ENCODE data around the gene SCAI. TPM values are rescaled to one million over a fixed set of nuclear protein-coding genes. Genes with fewer than 3 reads are reported as not detected.
"Not testable (repeated sequence)": the region's sequence is repeated elsewhere in the genome, so short reads cannot be mapped to it uniquely, and the experiment has no call there.

Gene SCAI
- polyA plus RNA-seq, 2 donors = 0.89 to 1.2 TPM

GRCh38 chr9:124964056-124964455 is 179.3 kb downstream of the SCAI start:
- H3K27me3 ChIP-seq (ENCODE audit: control insufficient read depth in 1 of 2, insufficient read depth in 2 of 2, low read length in 2 of 2) = no peaks in the 10 kb centered on the region
- no peak overlapping the region for H3K4me3 ChIP-seq (ENCODE audit: low read depth in 1 of 2, low read length in 2 of 2)
- H3K27ac ChIP-seq (ENCODE audit: low read depth in 2 of 2, low read length in 1 of 2) = no peak overlapping the region
- H3K9me3 ChIP-seq (ENCODE audit: control insufficient read depth in 2 of 2, insufficient read depth in 1 of 2, low read depth in 1 of 2, low read length in 1 of 2) = no peaks in the 10 kb centered on the region
- 78 to 90% methylated on average over 2 of the region's 2 CpGs for WGBS, 2 donors
- no peaks in the 10 kb centered on the region for H3K4me1 ChIP-seq (ENCODE audit: control insufficient read depth in 2 of 2, insufficient read depth in 2 of 2, low read length in 1 of 2)
- H3K36me3 ChIP-seq (ENCODE audit: control insufficient read depth in 2 of 2, insufficient read depth in 2 of 2, low read length in 1 of 2) = no peaks in the 10 kb centered on the region

GRCh38 chr9:124960409-124960752 is 182.9 kb downstream of the SCAI start:
- Histone ChIP-seq H3K4me1 (ENCODE audit: control insufficient read depth in 2 of 2, insufficient read depth in 2 of 2, low read length in 1 of 2) (no peaks in the 10 kb centered on the region), H3K4me3 (ENCODE audit: low read depth in 1 of 2, low read length in 2 of 2) (no peak overlapping the region), H3K9me3 (ENCODE audit: control insufficient read depth in 2 of 2, insufficient read depth in 1 of 2, low read depth in 1 of 2, low read length in 1 of 2) (no peaks in the 10 kb centered on the region), H3K27ac (ENCODE audit: low read depth in 2 of 2, low read length in 1 of 2) (no peak overlapping the region), H3K27me3 (ENCODE audit: control insufficient read depth in 1 of 2, insufficient read depth in 2 of 2, low read length in 2 of 2) (no peaks in the 10 kb centered on the region), H3K36me3 (ENCODE audit: control insufficient read depth in 2 of 2, insufficient read depth in 2 of 2, low read length in 1 of 2) (no peaks in the 10 kb centered on the region)
- 67 to 85% methylated on average over 2 of the region's 2 CpGs for WGBS, 2 donors

DNA sequence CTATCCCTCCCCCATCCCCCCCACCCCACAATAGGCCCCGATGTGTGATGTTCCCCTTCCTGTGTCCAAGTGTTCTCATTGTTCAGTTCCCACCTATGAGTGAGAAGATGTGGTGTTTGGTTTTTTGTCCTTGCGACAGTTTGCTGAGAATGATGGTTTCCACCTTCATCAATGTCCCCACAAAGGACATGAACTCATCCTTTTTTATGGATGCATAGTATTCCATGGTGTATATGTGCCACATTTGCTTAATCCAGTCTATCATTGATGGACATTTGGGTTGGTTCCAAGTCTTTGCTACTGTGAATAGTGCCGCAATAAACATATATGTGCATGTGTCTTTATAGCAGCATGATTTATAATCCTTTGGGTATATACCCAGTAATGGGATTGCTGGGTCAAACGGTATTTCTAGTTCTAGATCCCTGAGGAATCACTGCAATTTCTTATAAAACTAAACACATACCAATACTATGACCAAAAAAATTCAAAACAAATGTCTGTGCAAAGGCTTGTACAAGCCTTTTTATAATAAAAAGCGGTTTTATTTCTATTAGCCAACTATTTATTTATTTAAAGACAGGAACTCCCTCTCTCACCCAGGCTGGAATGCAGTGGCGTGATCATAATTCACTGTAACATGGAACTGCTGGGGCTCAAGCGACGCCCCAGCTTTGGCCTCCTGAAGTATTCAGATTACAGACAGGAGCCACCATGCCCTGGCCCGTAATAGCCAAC is 183.5 kb downstream of the SCAI start:
- not testable (repeated sequence) for H3K36me3 ChIP-seq (ENCODE audit: control insufficient read depth in 2 of 2, insufficient read depth in 2 of 2, low read length in 1 of 2); H3K27me3 ChIP-seq (ENCODE audit: control insufficient read depth in 1 of 2, insufficient read depth in 2 of 2, low read length in 2 of 2); H3K4me1 ChIP-seq (ENCODE audit: control insufficient read depth in 2 of 2, insufficient read depth in 2 of 2, low read length in 1 of 2); H3K9me3 ChIP-seq (ENCODE audit: control insufficient read depth in 2 of 2, insufficient read depth in 1 of 2, low read depth in 1 of 2, low read length in 1 of 2); H3K4me3 ChIP-seq (ENCODE audit: low read depth in 1 of 2, low read length in 2 of 2); H3K27ac ChIP-seq (ENCODE audit: low read depth in 2 of 2, low read length in 1 of 2)
- WGBS, 2 donors = 94 to 95% methylated on average over 9 of the region's 9 CpGs

- 77 to 100% methylated on average over 1 of the region's 1 CpG for WGBS, 2 donors
- no peaks in the 10 kb centered on the region for H3K9me3 ChIP-seq (ENCODE audit: control insufficient read depth in 2 of 2, insufficient read depth in 1 of 2, low read depth in 1 of 2, low read length in 1 of 2)
- H3K36me3 ChIP-seq (ENCODE audit: control insufficient read depth in 2 of 2, insufficient read depth in 2 of 2, low read length in 1 of 2) = no peaks in the 10 kb centered on the region
- H3K4me3 ChIP-seq (ENCODE audit: low read depth in 1 of 2, low read length in 2 of 2) = no peak overlapping the region
- H3K27ac ChIP-seq (ENCODE audit: low read depth in 2 of 2, low read length in 1 of 2) = no peak overlapping the region
- no peaks in the 10 kb centered on the region for H3K4me1 ChIP-seq (ENCODE audit: control insufficient read depth in 2 of 2, insufficient read depth in 2 of 2, low read length in 1 of 2)
- H3K27me3 ChIP-seq (ENCODE audit: control insufficient read depth in 1 of 2, insufficient read depth in 2 of 2, low read length in 2 of 2) = no peaks in the 10 kb centered on the region
Measured at GRCh38 chr9:124954255-124954654, 189.1 kb downstream of the SCAI start.

DNA sequence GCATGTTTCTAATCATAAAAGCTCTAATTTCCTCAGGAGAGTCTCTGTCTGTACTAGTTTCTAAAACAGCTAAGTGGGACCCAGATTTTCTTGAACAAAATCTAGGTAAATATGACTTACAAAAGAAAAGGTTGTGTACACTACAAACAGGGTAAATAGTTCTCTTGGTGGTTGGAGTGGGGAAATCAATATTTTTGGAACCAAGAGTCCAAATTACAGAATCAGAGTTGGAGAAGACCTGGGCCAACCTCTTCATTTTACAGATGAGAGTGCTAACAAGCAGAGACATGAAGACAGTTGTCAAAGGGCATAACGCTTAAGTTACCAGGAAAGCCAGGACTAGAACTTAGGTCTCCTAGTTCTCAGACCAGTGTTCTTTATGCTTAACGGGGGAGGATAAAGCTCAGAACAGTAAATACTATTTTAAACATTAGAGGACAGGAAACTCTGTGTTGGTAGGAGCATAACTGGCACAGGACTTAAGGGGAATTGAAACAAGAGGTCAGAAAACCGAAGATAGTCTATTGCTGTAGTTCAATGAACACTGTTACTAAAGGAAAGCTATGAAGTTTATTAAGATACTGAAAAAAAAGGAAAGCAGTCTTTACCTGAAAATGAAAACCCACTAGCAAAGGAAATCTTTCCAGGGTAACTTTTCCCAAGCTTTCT is 193.1 kb downstream of the SCAI start:
- no peak overlapping the region for H3K4me3 ChIP-seq (ENCODE audit: low read depth in 1 of 2, low read length in 2 of 2)
- 76 to 82% methylated on average over 3 of the region's 3 CpGs for WGBS, 2 donors
- H3K27ac ChIP-seq (ENCODE audit: low read depth in 2 of 2, low read length in 1 of 2) = no peak overlapping the region
- no peaks in the 10 kb centered on the region for H3K9me3 ChIP-seq (ENCODE audit: control insufficient read depth in 2 of 2, insufficient read depth in 1 of 2, low read depth in 1 of 2, low read length in 1 of 2)
- no peaks in the 10 kb centered on the region for H3K27me3 ChIP-seq (ENCODE audit: control insufficient read depth in 1 of 2, insufficient read depth in 2 of 2, low read length in 2 of 2)
- no peaks in the 10 kb centered on the region for H3K36me3 ChIP-seq (ENCODE audit: control insufficient read depth in 2 of 2, insufficient read depth in 2 of 2, low read length in 1 of 2)
- H3K4me1 ChIP-seq (ENCODE audit: control insufficient read depth in 2 of 2, insufficient read depth in 2 of 2, low read length in 1 of 2) = no peaks in the 10 kb centered on the region

- 85% methylated on average over 2 of the region's 2 CpGs for WGBS, 2 donors
- Histone ChIP-seq H3K27me3 (ENCODE audit: control insufficient read depth in 1 of 2, insufficient read depth in 2 of 2, low read length in 2 of 2) (no peaks in the 10 kb centered on the region), H3K36me3 (ENCODE audit: control insufficient read depth in 2 of 2, insufficient read depth in 2 of 2, low read length in 1 of 2) (no peaks in the 10 kb centered on the region), H3K9me3 (ENCODE audit: control insufficient read depth in 2 of 2, insufficient read depth in 1 of 2, low read depth in 1 of 2, low read length in 1 of 2) (no peaks in the 10 kb centered on the region), H3K4me3 (ENCODE audit: low read depth in 1 of 2, low read length in 2 of 2) (no peak overlapping the region), H3K4me1 (ENCODE audit: control insufficient read depth in 2 of 2, insufficient read depth in 2 of 2, low read length in 1 of 2) (no peaks in the 10 kb centered on the region), H3K27ac (ENCODE audit: low read depth in 2 of 2, low read length in 1 of 2) (no peak overlapping the region)
Measured at GRCh38 chr9:124949387-124949786, 193.9 kb downstream of the SCAI start.

DNA sequence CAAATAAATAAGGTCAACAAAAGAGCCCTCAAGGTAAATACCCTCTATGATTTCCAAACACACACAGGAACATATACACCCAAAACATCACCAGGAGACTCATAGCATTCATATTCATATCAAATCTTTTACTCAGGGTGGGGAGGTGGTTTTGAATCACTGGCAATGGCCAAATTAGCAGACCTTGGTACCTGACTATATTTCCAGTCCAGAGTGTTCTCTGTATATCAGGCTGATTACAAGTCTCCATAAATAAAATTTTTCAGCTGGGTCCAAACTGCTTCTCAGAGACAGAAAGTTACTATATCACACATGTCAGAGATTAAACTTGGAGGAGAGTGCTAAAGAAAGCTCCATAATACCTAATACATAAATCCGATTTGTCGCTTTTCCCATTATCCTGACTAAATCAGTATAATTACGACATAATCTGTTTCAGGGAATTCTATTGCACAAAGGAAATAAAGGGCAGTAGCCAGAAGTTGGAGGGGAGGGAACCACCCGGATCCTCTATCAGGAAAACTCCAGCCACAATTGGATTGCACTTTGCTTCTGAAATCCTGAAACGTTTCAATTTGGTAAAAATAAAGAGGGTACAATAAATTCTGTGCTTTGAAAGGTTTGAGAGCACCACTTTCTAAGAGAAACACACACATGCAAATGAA is 195.5 kb downstream of the SCAI start:
- no peak overlapping the region for H3K4me3 ChIP-seq (ENCODE audit: low read depth in 1 of 2, low read length in 2 of 2)
- WGBS, 2 donors = 79 to 85% methylated on average over 5 of the region's 5 CpGs
- H3K27me3 ChIP-seq (ENCODE audit: control insufficient read depth in 1 of 2, insufficient read depth in 2 of 2, low read length in 2 of 2) = no peaks in the 10 kb centered on the region
- no peak overlapping the region for H3K27ac ChIP-seq (ENCODE audit: low read depth in 2 of 2, low read length in 1 of 2)
- H3K9me3 ChIP-seq (ENCODE audit: control insufficient read depth in 2 of 2, insufficient read depth in 1 of 2, low read depth in 1 of 2, low read length in 1 of 2) = no peaks in the 10 kb centered on the region
- H3K4me1 ChIP-seq (ENCODE audit: control insufficient read depth in 2 of 2, insufficient read depth in 2 of 2, low read length in 1 of 2) = no peaks in the 10 kb centered on the region
- H3K36me3 ChIP-seq (ENCODE audit: control insufficient read depth in 2 of 2, insufficient read depth in 2 of 2, low read length in 1 of 2) = no peaks in the 10 kb centered on the region

GRCh38 chr9:124946167-124946566 is 197.2 kb downstream of the SCAI start:
- H3K36me3 ChIP-seq (ENCODE audit: control insufficient read depth in 2 of 2, insufficient read depth in 2 of 2, low read length in 1 of 2) = no peaks in the 10 kb centered on the region
- H3K4me3 ChIP-seq (ENCODE audit: low read depth in 1 of 2, low read length in 2 of 2) = no peak overlapping the region
- 82 to 83% methylated on average over 1 of the region's 1 CpG for WGBS, 2 donors
- no peak overlapping the region for H3K27ac ChIP-seq (ENCODE audit: low read depth in 2 of 2, low read length in 1 of 2)
- H3K4me1 ChIP-seq (ENCODE audit: control insufficient read depth in 2 of 2, insufficient read depth in 2 of 2, low read length in 1 of 2) = no peaks in the 10 kb centered on the region
- H3K9me3 ChIP-seq (ENCODE audit: control insufficient read depth in 2 of 2, insufficient read depth in 1 of 2, low read depth in 1 of 2, low read length in 1 of 2) = no peaks in the 10 kb centered on the region
- no peaks in the 10 kb centered on the region for H3K27me3 ChIP-seq (ENCODE audit: control insufficient read depth in 1 of 2, insufficient read depth in 2 of 2, low read length in 2 of 2)

- Histone ChIP-seq H3K27ac (ENCODE audit: low read depth in 2 of 2, low read length in 1 of 2) (peak overlapping the region; percentile 96 to 98), H3K4me3 (ENCODE audit: low read depth in 1 of 2, low read length in 2 of 2) (peak overlapping the region; percentile 81 to 90), H3K36me3 (ENCODE audit: control insufficient read depth in 2 of 2, insufficient read depth in 2 of 2, low read length in 1 of 2) (peaks cover 3% of the 10 kb centered on the region in 2 donors), H3K9me3 (ENCODE audit: control insufficient read depth in 2 of 2, insufficient read depth in 1 of 2, low read depth in 1 of 2, low read length in 1 of 2) (no peaks in the 10 kb centered on the region), H3K4me1 (ENCODE audit: control insufficient read depth in 2 of 2, insufficient read depth in 2 of 2, low read length in 1 of 2) (no peaks in the 10 kb centered on the region), H3K27me3 (ENCODE audit: control insufficient read depth in 1 of 2, insufficient read depth in 2 of 2, low read length in 2 of 2) (no peaks in the 10 kb centered on the region)
- WGBS, 2 donors = 9 to 14% methylated on average over 31 of the region's 31 CpGs
Measured at GRCh38 chr9:124941679-124942561, 201.4 kb downstream of the SCAI start.

All from esophagus (tissue), 2 donors.